Left lobe of liver (tissue), 2 donors: ENCODE data around the gene DHRS4L2. TPM values are rescaled to one million over a fixed set of nuclear protein-coding genes. Genes with fewer than 3 reads are reported as not detected.
A peak's percentile ranks its signal among the peaks of the same experiment; 100 is the strongest.
"Not testable (repeated sequence)": the region's sequence is repeated elsewhere in the genome, so short reads cannot be mapped to it uniquely, and the experiment has no call there.

Experiments used
- ATAC-seq: fragments of 200-7000 bp; cut with Tn5 transposase; one replicate; pipeline ENCODE4 v1.9.1; 2020; ENCODE audit warnings: mild to moderate bottlenecking, moderate library complexity
- DNase-seq: peaks from one replicate; pipeline ENCODE4 v3.0.0-alpha.2; 2020; ENCODE audit warnings: low spot score
- total RNA-seq: library from RNA; stranded (reverse); gene quantifications from one replicate; pipeline ENCODE4 v1.2.1, GENCODE V29; 2021
- donor health status: DM: no; HTN: no; CAD: no; lungs with moderate emphysema.
- donor health status: DM: no; HTN: yes; CAD: no.

Gene DHRS4L2
- total RNA-seq, 1 donor from 2014 or later, result 46.4 TPM

GRCh38 chr14:23970283-23970659, 18.5 kb upstream of the DHRS4L2 start:
- not testable (repeated sequence) for DNase-seq
- ATAC-seq, result peak; percentile 27

GRCh38 chr14:23973178-23973577, 15.6 kb upstream of the DHRS4L2 start:
- not testable (repeated sequence) for DNase-seq, ATAC-seq

- ATAC-seq, DNase-seq: not testable (repeated sequence)
These were observed 14.7 kb upstream of the DHRS4L2 start for GRCh38 chr14:23974041-23974440.

GRCh38 chr14:23977208-23977607, 11.5 kb upstream of the DHRS4L2 start:
- ATAC-seq, result peak; percentile 99
- not testable (repeated sequence) for DNase-seq

GRCh38 chr14:23981951-23982813, 6.5 kb upstream of the DHRS4L2 start:
- not testable (repeated sequence) for ATAC-seq, DNase-seq

- DNase-seq (no peak), ATAC-seq (no peak)
These were observed 3.7 kb upstream of the DHRS4L2 start for GRCh38 chr14:23984891-23985602.

- not testable (repeated sequence) for DNase-seq
These were observed 514 bp upstream of the DHRS4L2 start for GRCh38 chr14:23988223-23988606.

GRCh38 chr14:23989734-23990445, 1.2 kb downstream of the DHRS4L2 start:
- not testable (repeated sequence) for DNase-seq, ATAC-seq

More at GRCh38 chr14:23988223-23988606, 514 bp upstream of the DHRS4L2 start:
- peak; percentile 8 for ATAC-seq

- not testable (repeated sequence) for ATAC-seq, DNase-seq
These were observed 2.2 kb downstream of the DHRS4L2 start for GRCh38 chr14:23990961-23991360.

GRCh38 chr14:23993042-23993441, 4.3 kb downstream of the DHRS4L2 start:
- DNase-seq, ATAC-seq: not testable (repeated sequence)

- not testable (repeated sequence) for ATAC-seq, DNase-seq
These were observed 7.3 kb downstream of the DHRS4L2 start for GRCh38 chr14:23996009-23996408.

- ATAC-seq, DNase-seq: not testable (repeated sequence)
These were observed 8.1 kb downstream of the DHRS4L2 start for GRCh38 chr14:23996825-23997224.

GRCh38 chr14:23999640-24000039, 10.9 kb downstream of the DHRS4L2 start:
- DNase-seq, ATAC-seq: not testable (repeated sequence)

GRCh38 chr14:24001078-24001477, 12.3 kb downstream of the DHRS4L2 start:
- ATAC-seq, DNase-seq: not testable (repeated sequence)

GRCh38 chr14:24001679-24002078, 12.9 kb downstream of the DHRS4L2 start:
- DNase-seq, ATAC-seq: not testable (repeated sequence)

- peak; percentile 60 for ATAC-seq
- not testable (repeated sequence) for DNase-seq
These were observed 17.7 kb downstream of the DHRS4L2 start for GRCh38 chr14:24006471-24006816.

- DNase-seq (peak; percentile 75), ATAC-seq (peak; percentile 96)
These were observed 18.3 kb downstream of the DHRS4L2 start for GRCh38 chr14:24006817-24007652.

- no peak for DNase-seq
- ATAC-seq, result no peak
These were observed 22.3 kb downstream of the DHRS4L2 start for GRCh38 chr14:24011051-24011450.

- ATAC-seq, result not testable (repeated sequence)
These were observed 24.1 kb downstream of the DHRS4L2 start for GRCh38 chr14:24012726-24013273.

More at GRCh38 chr14:24012726-24013273, 24.1 kb downstream of the DHRS4L2 start:
- not testable (repeated sequence) for DNase-seq
